CD14-positive monocyte (primary cell): ENCODE data around the gene ATP13A3. TPM values are rescaled to one million over a fixed set of nuclear protein-coding genes. Genes with fewer than 3 reads are reported as not detected.

Experiments used
- DNase-seq, 3 donors: peaks; one replicate each; pipeline ENCODE4 v3.0.0-alpha.2; 2011 to 2022
- H2AFZ ChIP-seq: 2 replicates; pipeline ENCODE4 v1.6.0; 2012; ENCODE audit warnings: mild to moderate bottlenecking, low read depth, low read length, inconsistent platforms; ENCODE audit not compliant: insufficient read depth, poor library complexity, severe bottlenecking
- H3K27ac ChIP-seq, 2 donors: 1 replicate in 1 of 2; 2 replicates in 1 of 2; pipeline ENCODE4 v1.5.1; 2012 to 2013; ENCODE audit warnings: low read length in 2 of 2, control low read depth in 1 of 2, inconsistent platforms in 1 of 2, low read depth in 1 of 2, mild to moderate bottlenecking in 1 of 2
- H3K27me3 ChIP-seq, 2 donors: one replicate each; pipeline versions ENCODE4 v1.6.0 to v1.6.1; 2011 to 2013; ENCODE audit warnings: low read length in 2 of 2; ENCODE audit not compliant: control insufficient read depth in 2 of 2, insufficient read depth in 2 of 2
- H3K36me3 ChIP-seq, 2 donors: replicated peaks in 1 of 2; 1 replicate in 1 of 2; 2 replicates in 1 of 2; pipeline versions ENCODE4 v1.5.1 to v1.6.1; 2012 to 2013; ENCODE audit warnings: low read length in 2 of 2, control low read depth in 1 of 2, inconsistent platforms in 1 of 2, mild to moderate bottlenecking in 1 of 2; ENCODE audit not compliant: insufficient read depth in 2 of 2, control insufficient read depth in 1 of 2
- H3K4me1 ChIP-seq, 2 donors: 1 replicate in 1 of 2; 2 replicates in 1 of 2; pipeline versions ENCODE4 v1.5.1 to v1.6.1; 2012 to 2013; ENCODE audit warnings: low read length in 2 of 2, control low read depth in 1 of 2, inconsistent platforms in 1 of 2, mild to moderate bottlenecking in 1 of 2, moderate library complexity in 1 of 2; ENCODE audit not compliant: insufficient read depth in 2 of 2, control insufficient read depth in 1 of 2
- H3K4me2 ChIP-seq: replicated peaks from 2 replicates; pipeline ENCODE3; 2012; ENCODE audit warnings: low read length, moderate library complexity, mild to moderate bottlenecking; ENCODE audit not compliant: poor library complexity, severe bottlenecking; ENCODE audit errors: extremely low read depth
- H3K4me3 ChIP-seq, 3 experiments: fragments of 200-600 bp in 1 of 3; sonication (generic) in 1 of 3; replicated peaks in 1 of 3; 1 replicate in 2 of 3; 2 replicates in 1 of 3; pipeline ENCODE4 v1.5.1; 2011 to 2013; ENCODE audit warnings: low read length in 3 of 3, mild to moderate bottlenecking in 3 of 3, control low read depth in 2 of 3, low read depth in 2 of 3, inconsistent platforms in 1 of 3, moderate library complexity in 1 of 3
- H3K79me2 ChIP-seq: 2 replicates; pipeline ENCODE4 v1.6.0; 2012; ENCODE audit warnings: mild to moderate bottlenecking, control low read depth, inconsistent platforms, low read length, moderate library complexity; ENCODE audit not compliant: insufficient read depth
- H3K9ac ChIP-seq: 2 replicates; pipeline ENCODE4 v1.6.0; 2017; ENCODE audit warnings: low read length, mild to moderate bottlenecking; ENCODE audit not compliant: insufficient read depth, poor library complexity, severe bottlenecking
- H3K9me3 ChIP-seq, 2 donors: replicated peaks in 1 of 2; 1 replicate in 1 of 2; 2 replicates in 1 of 2; pipeline versions ENCODE4 v1.5.1 to v1.6.1; 2012 to 2013; ENCODE audit warnings: low read length in 2 of 2, control low read depth in 1 of 2; ENCODE audit not compliant: control insufficient read depth in 1 of 2, insufficient read depth in 1 of 2
- H4K20me1 ChIP-seq: 2 replicates; pipeline ENCODE4 v1.6.0; 2012; ENCODE audit warnings: mild to moderate bottlenecking, low read length, control low read depth, moderate library complexity; ENCODE audit not compliant: insufficient read depth
- H3K27ac Mint-ChIP-seq, 7 donors: one replicate each; pipeline ENCODE4 v1.8.0; 2020; ENCODE audit warnings: mild to moderate bottlenecking in 7 of 7, mixed read lengths in 7 of 7, moderate library complexity in 6 of 7, inconsistent platforms in 2 of 7
- H3K27me3 Mint-ChIP-seq, 3 donors: one replicate each; pipeline ENCODE4 v1.8.0; 2021 to 2022; ENCODE audit warnings: low read depth in 3 of 3, mild to moderate bottlenecking in 3 of 3, mixed read lengths in 3 of 3, moderate library complexity in 3 of 3, inconsistent platforms in 1 of 3
- H3K36me3 Mint-ChIP-seq, 2 donors: one replicate each; pipeline ENCODE4 v1.8.0; 2020; ENCODE audit warnings: mixed read lengths in 2 of 2, inconsistent platforms in 1 of 2, mild to moderate bottlenecking in 1 of 2
- H3K4me1 Mint-ChIP-seq: one replicate; pipeline ENCODE4 v1.8.0; 2020; ENCODE audit warnings: mild to moderate bottlenecking, mixed read lengths
- H3K4me3 Mint-ChIP-seq, 2 donors: one replicate each; pipeline ENCODE4 v1.8.0; 2020; ENCODE audit warnings: mild to moderate bottlenecking in 2 of 2, mixed read lengths in 2 of 2, moderate library complexity in 1 of 2
- H3K9me3 Mint-ChIP-seq, 7 donors: one replicate each; pipeline ENCODE4 v1.8.0; 2020 to 2022; ENCODE audit warnings: mixed read lengths in 7 of 7, mild to moderate bottlenecking in 6 of 7, moderate library complexity in 6 of 7, inconsistent platforms in 2 of 7
- CTCF ChIP-seq: fragments of 200-600 bp; IDR thresholded peaks from one replicate; pipeline ENCODE4 v1.8.0; 2022; ENCODE audit warnings: antibody characterized with exemption, mild to moderate bottlenecking
- WGBS: methylation state at CpG from one replicate; pipeline ENCODE4 v1.1.5; 2013; ENCODE audit warnings: missing lambda C conversion rate; ENCODE audit not compliant: insufficient coverage; 5-methylcytosine and 5-hydroxymethylcytosine counted together
- intact Hi-C, 2 donors: fragments of 100-400 bp; cut with micrococcal nuclease; formaldehyde crosslinking; loops; one replicate each; pipeline versions ENCODE4 v1.15.0 to v1.15.1; 2023
- polyA plus RNA-seq, 3 donors: library from polyadenylated mRNA; depleted of rRNA in 1 of 3; unstranded in 2 of 3; stranded (reverse) in 1 of 3; fragments of 300-500 nt in 2 of 3; fragments of >200 nt in 1 of 3; fragmentation: Illumina TruSeq in 2 of 3; gene quantifications; 1 replicate in 2 of 3; 2 replicates in 1 of 3; pipeline ENCODE4 v1.2.3, GENCODE V29; 2012 to 2021
- small RNA-seq: library from RNA; depleted of rRNA; stranded (forward); fragments of <200 nt; gene quantifications from one replicate; pipeline ENCODE3, GENCODE V24; 2012; ENCODE audit warnings: low read depth; ENCODE audit not compliant: insufficient read length

ATP13A3 gene
- polyA plus RNA-seq, 3 donors, result 4.7 to 19.5 (median 5.2) TPM

GRCh38 chr3:194354315-194354714 is 132.5 kb downstream of the ATP13A3 start:
- Histone ChIP-seq H3K36me3 (no peaks in the 10 kb centered on the region), H3K9me3 (no peaks in the 10 kb centered on the region), H3K4me2 (no peak overlapping the region), H3K4me1 (no peaks in the 10 kb centered on the region), H3K4me3 (no peak overlapping the region), H4K20me1 (no peaks in the 10 kb centered on the region), H3K79me2 (no peaks in the 10 kb centered on the region), H2AFZ (no peak overlapping the region), H3K27ac (no peak overlapping the region), H3K27me3 (no peaks in the 10 kb centered on the region), H3K9ac (no peak overlapping the region)
- DNase-seq, result no peak
- WGBS, result 73% methylated on average over 2 of the region's 2 CpGs
- Mint-ChIP-seq H3K9me3 (no peaks in the 10 kb centered on the region), H3K27ac (no peak overlapping the region), H3K27me3 (peaks cover 4 to 7% (median 5%) of the 10 kb centered on the region in 3 donors), H3K4me3 (no peak overlapping the region), H3K36me3 (no peaks in the 10 kb centered on the region), H3K4me1 (no peaks in the 10 kb centered on the region)
- TF ChIP-seq CTCF, result no peak
- intact Hi-C loops, result no loop called here

Small RNA genes lying within 50 kb of the gene (small RNA-seq; reads per million reads assigned to genes)
- gene AC108676.2 (not detected), gene RNU6-1101P (not detected)

Other genes starting within 250 kb of the ATP13A3 start
- not detected for gene CPN2, start 135.7 kb downstream of the ATP13A3 start, polyA plus RNA-seq
- gene LRRC15, start 117.3 kb downstream of the ATP13A3 start, polyA plus RNA-seq, result not detected
- gene GP5, start 87.7 kb downstream of the ATP13A3 start, polyA plus RNA-seq, result under 1 TPM in 1 of 3 donors, not detected in 2; 0.12 TPM
- gene TMEM44, start 146.4 kb upstream of the ATP13A3 start, polyA plus RNA-seq, result under 1 TPM in 1 of 3 donors, not detected in 2; 0.68 TPM
- gene LSG1, start 185.2 kb upstream of the ATP13A3 start, polyA plus RNA-seq, result 10 to 100 TPM in 1 of 3 donors, 1 to 10 TPM in 2; 6.7 to 30.9 (median 9.9) TPM
- 10 to 100 TPM in 1 of 3 donors, 1 to 10 TPM in 2; 6.6 to 11.3 (median 9.8) TPM for gene FAM43A, start 198.9 kb upstream of the ATP13A3 start, polyA plus RNA-seq